Osteocyte (in vitro differentiated cells): Measurements from ENCODE around the gene TTBK2. TPM values are rescaled to one million over a fixed set of nuclear protein-coding genes. Genes with fewer than 3 reads are reported as not detected.

Experiments
- DNase-seq: peaks from one replicate; pipeline ENCODE4 v3.0.0; 2021; ENCODE audit warnings: mixed read lengths; ENCODE audit not compliant: unreplicated experiment; ENCODE audit errors: extremely low spot score
- H3K27ac Mint-ChIP-seq: one replicate; pipeline ENCODE4 v1.8.0; 2021; ENCODE audit warnings: mild to moderate bottlenecking, mixed read lengths; ENCODE audit not compliant: unreplicated experiment
- H3K27me3 Mint-ChIP-seq: one replicate; pipeline ENCODE4 v1.8.0; 2021; ENCODE audit warnings: mixed read lengths; ENCODE audit not compliant: unreplicated experiment
- H3K36me3 Mint-ChIP-seq: one replicate; pipeline ENCODE4 v1.8.0; 2021; ENCODE audit warnings: mixed read lengths; ENCODE audit not compliant: unreplicated experiment
- H3K4me1 Mint-ChIP-seq: one replicate; pipeline ENCODE4 v1.8.0; 2021; ENCODE audit warnings: mixed read lengths; ENCODE audit not compliant: unreplicated experiment
- H3K4me3 Mint-ChIP-seq: one replicate; pipeline ENCODE4 v1.8.0; 2021; ENCODE audit warnings: mild to moderate bottlenecking, moderate library complexity, mixed read lengths; ENCODE audit not compliant: unreplicated experiment
- H3K9me3 Mint-ChIP-seq: one replicate; pipeline ENCODE4 v1.8.0; 2021; ENCODE audit warnings: mixed read lengths; ENCODE audit not compliant: unreplicated experiment
- total RNA-seq: library from RNA; stranded (reverse); gene quantifications from 2 replicates; pipeline ENCODE4 v1.2.1, GENCODE V29; 2021
- TF ChIP-seq, protein P1 (sequence below): fragments of 200-600 bp; sonication (generic); IDR thresholded peaks from 2 replicates; pipeline ENCODE4 v1.5.0; 2021; ENCODE audit warnings: antibody characterized with exemption, mild to moderate bottlenecking, moderate library complexity

The TTBK2 gene
- total RNA-seq, 1 donor from 2014 or later: 23.6 TPM

DNA sequence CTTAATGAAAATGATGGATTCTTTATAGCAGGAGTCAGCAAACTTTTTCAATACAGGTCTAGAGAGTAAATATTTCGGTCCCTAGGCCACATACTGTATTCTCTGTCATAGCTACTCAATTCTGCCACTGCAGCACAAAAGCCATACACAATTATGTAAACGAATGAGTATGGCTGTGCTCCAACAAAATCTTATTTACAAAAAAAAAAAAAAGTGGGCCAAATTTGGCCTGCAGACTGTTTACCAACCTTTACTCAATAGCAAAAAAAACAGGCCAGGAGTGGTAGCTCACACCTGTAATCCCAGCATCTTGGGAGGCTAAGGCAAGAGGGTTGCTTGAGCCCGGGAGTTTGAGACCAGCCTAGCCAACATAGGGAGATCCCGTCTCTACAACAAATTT lies 41.1 kb downstream of the TTBK2 start:
- TF ChIP-seq, protein P1, sequence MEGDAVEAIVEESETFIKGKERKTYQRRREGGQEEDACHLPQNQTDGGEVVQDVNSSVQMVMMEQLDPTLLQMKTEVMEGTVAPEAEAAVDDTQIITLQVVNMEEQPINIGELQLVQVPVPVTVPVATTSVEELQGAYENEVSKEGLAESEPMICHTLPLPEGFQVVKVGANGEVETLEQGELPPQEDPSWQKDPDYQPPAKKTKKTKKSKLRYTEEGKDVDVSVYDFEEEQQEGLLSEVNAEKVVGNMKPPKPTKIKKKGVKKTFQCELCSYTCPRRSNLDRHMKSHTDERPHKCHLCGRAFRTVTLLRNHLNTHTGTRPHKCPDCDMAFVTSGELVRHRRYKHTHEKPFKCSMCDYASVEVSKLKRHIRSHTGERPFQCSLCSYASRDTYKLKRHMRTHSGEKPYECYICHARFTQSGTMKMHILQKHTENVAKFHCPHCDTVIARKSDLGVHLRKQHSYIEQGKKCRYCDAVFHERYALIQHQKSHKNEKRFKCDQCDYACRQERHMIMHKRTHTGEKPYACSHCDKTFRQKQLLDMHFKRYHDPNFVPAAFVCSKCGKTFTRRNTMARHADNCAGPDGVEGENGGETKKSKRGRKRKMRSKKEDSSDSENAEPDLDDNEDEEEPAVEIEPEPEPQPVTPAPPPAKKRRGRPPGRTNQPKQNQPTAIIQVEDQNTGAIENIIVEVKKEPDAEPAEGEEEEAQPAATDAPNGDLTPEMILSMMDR: no peak
- no peak for DNase-seq
- H3K27ac Mint-ChIP-seq: no peak overlapping the region

DNA sequence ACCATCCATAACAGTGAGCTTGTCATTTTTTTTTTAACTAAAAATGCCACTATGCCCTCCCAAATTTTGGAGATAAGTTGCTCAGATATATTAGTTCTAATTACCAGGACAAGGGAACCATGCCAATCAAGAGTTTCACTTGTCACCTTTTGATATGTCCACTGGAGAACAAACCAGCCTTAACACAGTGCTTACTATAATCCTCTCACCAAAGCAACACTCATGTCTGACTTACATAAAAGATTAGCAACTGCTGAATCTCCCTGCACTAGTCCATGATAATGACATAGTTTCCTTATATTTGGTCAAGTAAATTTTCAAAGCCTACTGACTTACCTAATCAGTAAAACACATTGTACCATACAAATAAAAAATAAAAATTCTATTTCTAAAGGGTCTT lies 44.4 kb downstream of the TTBK2 start:
- TF ChIP-seq, protein P1: no peak
- peaks cover 5% of the 10 kb centered on the region for H3K36me3 Mint-ChIP-seq
- H3K9me3 Mint-ChIP-seq: no peaks in the 10 kb centered on the region
- no peak overlapping the region for H3K27ac Mint-ChIP-seq
- H3K4me1 Mint-ChIP-seq: no peaks in the 10 kb centered on the region
- H3K4me3 Mint-ChIP-seq: no peak overlapping the region
- no peak for DNase-seq
- H3K27me3 Mint-ChIP-seq: no peaks in the 10 kb centered on the region

More for the DNA sequence above, 41.1 kb downstream of the TTBK2 start:
- Mint-ChIP-seq H3K4me3 (no peak overlapping the region), H3K36me3 (peaks cover 5% of the 10 kb centered on the region), H3K9me3 (peaks cover 3% of the 10 kb centered on the region), H3K27me3 (no peaks in the 10 kb centered on the region), H3K4me1 (no peaks in the 10 kb centered on the region)

DNA sequence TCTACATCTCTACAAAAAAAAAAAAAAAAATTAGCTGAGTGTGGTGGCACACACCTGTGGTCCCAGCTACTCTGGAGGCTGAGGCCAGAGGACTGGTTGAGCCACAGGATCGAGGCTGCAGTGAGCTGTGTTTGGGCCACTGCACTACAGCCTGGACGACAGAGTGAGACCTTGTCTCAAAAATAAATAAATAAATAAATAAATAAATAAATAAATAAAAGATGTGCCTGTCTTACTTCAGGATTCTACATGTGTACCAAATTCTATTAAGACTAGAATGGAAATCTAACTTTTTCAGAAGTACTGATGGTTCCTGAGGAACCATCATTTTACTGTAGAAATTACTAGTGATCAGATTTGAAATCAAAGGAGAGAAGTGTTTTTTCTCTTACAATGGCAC lies 51.9 kb downstream of the TTBK2 start:
- H3K27ac Mint-ChIP-seq: no peak overlapping the region
- H3K27me3 Mint-ChIP-seq: no peaks in the 10 kb centered on the region
- H3K36me3 Mint-ChIP-seq: peaks cover 19% of the 10 kb centered on the region
- no peaks in the 10 kb centered on the region for H3K9me3 Mint-ChIP-seq
- H3K4me3 Mint-ChIP-seq: no peak overlapping the region
- no peak for DNase-seq
- no peaks in the 10 kb centered on the region for H3K4me1 Mint-ChIP-seq
- TF ChIP-seq, protein P1: no peak

DNA sequence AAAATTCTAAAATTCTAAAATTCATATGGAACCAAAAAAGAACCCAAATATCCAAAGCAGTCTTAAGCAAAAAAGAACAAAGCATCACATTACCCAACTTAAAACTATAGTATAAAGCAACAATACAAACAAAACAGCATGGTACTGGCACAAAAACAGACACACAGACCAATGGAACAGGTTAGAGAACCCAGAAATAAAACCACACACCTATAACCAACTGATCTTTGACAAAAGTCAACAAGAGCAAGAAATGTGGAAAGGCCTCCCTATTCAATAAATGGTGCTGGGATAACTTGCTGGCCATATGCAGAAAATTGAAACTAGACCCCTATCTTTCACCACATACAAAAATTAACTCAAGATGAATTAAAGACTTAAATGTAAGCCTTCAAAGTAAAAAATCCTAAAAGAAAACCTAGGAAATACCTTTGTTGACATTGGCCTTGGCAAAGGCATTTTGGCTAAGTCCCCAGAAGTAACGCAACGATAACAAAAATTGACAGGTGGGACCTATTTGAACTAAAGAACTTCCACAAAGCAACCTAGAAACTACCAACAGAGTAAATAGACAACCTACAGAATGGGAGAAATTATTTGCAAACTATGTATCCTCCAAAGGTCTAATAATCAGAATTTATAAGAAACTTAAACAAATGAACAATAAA lies 56.9 kb downstream of the TTBK2 start:
- no peak for DNase-seq
- Mint-ChIP-seq H3K27me3 (no peaks in the 10 kb centered on the region), H3K36me3 (peaks cover 33% of the 10 kb centered on the region), H3K9me3 (peaks cover 10% of the 10 kb centered on the region), H3K4me3 (no peak overlapping the region), H3K27ac (no peak overlapping the region), H3K4me1 (peaks cover 7% of the 10 kb centered on the region)
- TF ChIP-seq, protein P1: no peak

DNA sequence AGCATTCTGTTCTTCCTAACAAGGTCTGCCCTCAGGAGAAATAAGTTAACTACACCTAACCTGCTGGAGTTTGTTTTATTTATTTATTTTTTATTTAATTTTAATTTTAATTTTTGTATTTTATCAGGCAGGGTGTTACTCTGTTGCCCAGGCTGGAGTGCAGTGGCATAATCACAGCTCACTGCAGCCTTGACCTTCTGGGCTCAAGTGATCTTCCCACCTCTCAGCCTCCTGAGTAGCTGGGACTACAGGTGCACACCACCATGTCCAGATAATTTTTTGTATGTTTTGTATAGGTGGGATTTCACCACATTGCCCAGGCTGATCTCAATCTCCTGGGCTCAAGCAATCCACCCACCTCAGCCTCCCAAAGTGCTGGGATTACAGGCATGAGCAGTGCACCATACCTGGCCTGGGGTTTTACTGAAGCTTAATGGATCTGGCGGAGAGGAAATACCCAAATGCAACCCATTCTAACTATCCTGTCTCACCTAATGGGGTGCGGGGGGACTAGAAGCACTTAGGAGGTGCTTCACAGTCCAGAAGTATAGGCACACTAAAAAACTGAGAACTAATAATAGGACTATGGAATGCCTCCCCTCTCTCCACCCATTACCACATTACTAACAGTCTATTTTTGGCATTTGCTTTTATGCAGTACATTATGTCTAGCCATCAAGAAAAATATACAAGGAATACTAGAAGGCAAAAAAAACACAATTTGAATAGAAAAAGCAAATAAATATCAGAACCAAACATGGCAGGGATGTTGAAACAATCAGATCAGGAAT lies 61.4 kb downstream of the TTBK2 start:
- peak overlapping the region; percentile 36 for H3K27ac Mint-ChIP-seq
- H3K27me3 Mint-ChIP-seq: no peaks in the 10 kb centered on the region
- DNase-seq: no peak
- TF ChIP-seq, protein P1: no peak
- peaks cover 26% of the 10 kb centered on the region for H3K36me3 Mint-ChIP-seq
- peaks cover 7% of the 10 kb centered on the region for H3K4me1 Mint-ChIP-seq
- H3K4me3 Mint-ChIP-seq: no peak overlapping the region
- H3K9me3 Mint-ChIP-seq: peaks cover 15% of the 10 kb centered on the region
